ENCODE results near the gene TSPAN33. TPM values are rescaled to one million over a fixed set of nuclear protein-coding genes. Genes with fewer than 3 reads are reported as not detected.

TSPAN33 gene
- total RNA-seq, 1 donor from 2014 or later, result 13.8 TPM

- H3K9me3 Mint-ChIP-seq, result peaks cover 5% of the 10 kb centered on the region
- peaks cover 9% of the 10 kb centered on the region for H3K36me3 Mint-ChIP-seq
- no peak overlapping the region for H3K27ac Mint-ChIP-seq
- no peak for DNase-seq (ENCODE audit: extremely low spot score, unreplicated experiment)
- TF ChIP-seq CTCF (conservative IDR thresholded peaks at IDR 0.05), result no peak
- H3K4me1 Mint-ChIP-seq (ENCODE audit: unreplicated experiment), result no peaks in the 10 kb centered on the region
- H3K27me3 Mint-ChIP-seq, result no peaks in the 10 kb centered on the region
- H3K4me3 Mint-ChIP-seq, result no peak overlapping the region
Observed at GRCh38 chr7:129202058-129202777, 57.7 kb downstream of the TSPAN33 start.

GRCh38 chr7:129203050-129203741 is 58.7 kb downstream of the TSPAN33 start:
- Mint-ChIP-seq H3K4me1 (ENCODE audit: unreplicated experiment) (no peaks in the 10 kb centered on the region), H3K9me3 (peaks cover 3% of the 10 kb centered on the region), H3K27ac (no peak overlapping the region), H3K36me3 (peaks cover 7% of the 10 kb centered on the region), H3K27me3 (no peaks in the 10 kb centered on the region), H3K4me3 (no peak overlapping the region)
- TF ChIP-seq CTCF (conservative IDR thresholded peaks at IDR 0.05), result no peak
- no peak for DNase-seq (ENCODE audit: extremely low spot score, unreplicated experiment)

GRCh38 chr7:129205126-129205818 is 60.8 kb downstream of the TSPAN33 start:
- Mint-ChIP-seq H3K36me3 (peaks cover 4% of the 10 kb centered on the region), H3K27ac (no peak overlapping the region), H3K27me3 (no peaks in the 10 kb centered on the region), H3K4me3 (no peak overlapping the region), H3K4me1 (ENCODE audit: unreplicated experiment) (no peaks in the 10 kb centered on the region), H3K9me3 (no peaks in the 10 kb centered on the region)
- DNase-seq (ENCODE audit: extremely low spot score, unreplicated experiment), result no peak
- TF ChIP-seq CTCF (conservative IDR thresholded peaks at IDR 0.05), result no peak

DNA sequence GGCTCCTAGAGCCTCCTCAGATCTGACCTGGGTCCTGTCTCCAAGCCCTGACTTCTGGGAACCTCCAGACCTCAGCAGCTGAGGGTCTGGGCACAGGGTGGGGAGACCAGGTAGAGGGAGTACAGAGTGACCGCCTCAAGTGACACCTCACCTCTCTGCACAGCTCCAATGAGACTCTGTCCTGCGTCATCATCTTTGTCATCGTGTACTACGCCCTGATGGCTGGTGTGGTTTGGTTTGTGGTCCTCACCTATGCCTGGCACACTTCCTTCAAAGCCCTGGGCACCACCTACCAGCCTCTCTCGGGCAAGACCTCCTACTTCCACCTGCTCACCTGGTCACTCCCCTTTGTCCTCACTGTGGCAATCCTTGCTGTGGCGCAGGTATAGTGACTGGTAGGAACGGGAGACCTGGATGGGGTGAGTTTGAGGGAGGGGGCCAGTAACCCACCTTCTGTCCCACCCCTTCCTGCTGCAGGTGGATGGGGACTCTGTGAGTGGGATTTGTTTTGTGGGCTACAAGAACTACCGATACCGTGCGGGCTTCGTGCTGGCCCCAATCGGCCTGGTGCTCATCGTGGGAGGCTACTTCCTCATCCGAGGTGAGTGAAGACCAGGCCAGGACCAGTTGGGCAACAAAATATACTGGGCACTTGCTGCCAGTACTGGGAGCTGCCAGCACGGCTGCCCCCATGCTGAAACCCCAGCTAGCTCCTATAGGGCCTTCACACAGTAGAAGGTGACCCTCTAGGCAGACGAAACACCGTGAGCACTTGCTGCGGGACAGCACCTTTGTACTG is 61.7 kb downstream of the TSPAN33 start:
- TF ChIP-seq CTCF (conservative IDR thresholded peaks at IDR 0.05), result no peak
- no peak for DNase-seq (ENCODE audit: extremely low spot score, unreplicated experiment)
- H3K9me3 Mint-ChIP-seq, result no peaks in the 10 kb centered on the region
- no peaks in the 10 kb centered on the region for H3K27me3 Mint-ChIP-seq
- no peaks in the 10 kb centered on the region for H3K4me1 Mint-ChIP-seq (ENCODE audit: unreplicated experiment)
- H3K36me3 Mint-ChIP-seq, result peaks cover 4% of the 10 kb centered on the region
- H3K4me3 Mint-ChIP-seq, result no peak overlapping the region
- H3K27ac Mint-ChIP-seq, result no peak overlapping the region

DNA sequence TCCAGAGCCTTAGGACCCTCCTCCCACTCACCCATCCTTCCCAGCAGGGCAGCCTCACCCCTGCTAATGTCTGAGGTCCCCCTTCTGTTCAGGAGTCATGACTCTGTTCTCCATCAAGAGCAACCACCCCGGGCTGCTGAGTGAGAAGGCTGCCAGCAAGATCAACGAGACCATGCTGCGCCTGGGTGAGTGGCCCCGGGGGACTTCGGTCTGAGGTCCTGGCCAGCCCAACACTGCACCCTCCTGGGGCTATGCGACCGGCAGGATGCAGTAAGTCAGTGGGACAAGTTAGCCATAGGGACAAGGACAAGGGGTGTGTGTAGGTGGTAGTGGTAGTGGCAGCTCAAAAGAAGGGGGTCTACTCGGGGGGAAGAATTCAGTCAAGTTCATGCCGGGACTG is 64.2 kb downstream of the TSPAN33 start:
- peaks cover 6% of the 10 kb centered on the region for H3K36me3 Mint-ChIP-seq
- H3K4me3 Mint-ChIP-seq, result no peak overlapping the region
- no peak for TF ChIP-seq CTCF (conservative IDR thresholded peaks at IDR 0.05)
- no peaks in the 10 kb centered on the region for H3K9me3 Mint-ChIP-seq
- no peaks in the 10 kb centered on the region for H3K27me3 Mint-ChIP-seq
- peaks cover under 1% of the 10 kb centered on the region for H3K4me1 Mint-ChIP-seq (ENCODE audit: unreplicated experiment)
- no peak for DNase-seq (ENCODE audit: extremely low spot score, unreplicated experiment)
- no peak overlapping the region for H3K27ac Mint-ChIP-seq
